IPS-18a (cell line): ENCODE data around the gene MUC2.

Source experiments
- H3K27ac ChIP-seq: one replicate; pipeline ENCODE4 v1.5.1; 2013; ENCODE audit warnings: low read length
- H3K27me3 ChIP-seq: one replicate; pipeline ENCODE4 v1.6.1; 2013; ENCODE audit warnings: mild to moderate bottlenecking, low read length; ENCODE audit not compliant: control insufficient read depth, insufficient read depth
- H3K36me3 ChIP-seq: one replicate; pipeline ENCODE4 v1.6.1; 2013; ENCODE audit warnings: low read depth, low read length; ENCODE audit not compliant: control insufficient read depth
- H3K4me1 ChIP-seq: one replicate; pipeline ENCODE4 v1.6.1; 2013; ENCODE audit warnings: low read depth, low read length; ENCODE audit not compliant: control insufficient read depth
- H3K4me3 ChIP-seq: one replicate; pipeline ENCODE4 v1.5.1; 2013; ENCODE audit warnings: low read length
- H3K9ac ChIP-seq: one replicate; pipeline ENCODE4 v1.6.1; 2013; ENCODE audit warnings: mild to moderate bottlenecking, low read length, moderate library complexity
- H3K9me3 ChIP-seq: one replicate; pipeline ENCODE4 v1.6.1; 2013; ENCODE audit warnings: low read depth, low read length; ENCODE audit not compliant: control insufficient read depth

The MUC2 gene

DNA sequence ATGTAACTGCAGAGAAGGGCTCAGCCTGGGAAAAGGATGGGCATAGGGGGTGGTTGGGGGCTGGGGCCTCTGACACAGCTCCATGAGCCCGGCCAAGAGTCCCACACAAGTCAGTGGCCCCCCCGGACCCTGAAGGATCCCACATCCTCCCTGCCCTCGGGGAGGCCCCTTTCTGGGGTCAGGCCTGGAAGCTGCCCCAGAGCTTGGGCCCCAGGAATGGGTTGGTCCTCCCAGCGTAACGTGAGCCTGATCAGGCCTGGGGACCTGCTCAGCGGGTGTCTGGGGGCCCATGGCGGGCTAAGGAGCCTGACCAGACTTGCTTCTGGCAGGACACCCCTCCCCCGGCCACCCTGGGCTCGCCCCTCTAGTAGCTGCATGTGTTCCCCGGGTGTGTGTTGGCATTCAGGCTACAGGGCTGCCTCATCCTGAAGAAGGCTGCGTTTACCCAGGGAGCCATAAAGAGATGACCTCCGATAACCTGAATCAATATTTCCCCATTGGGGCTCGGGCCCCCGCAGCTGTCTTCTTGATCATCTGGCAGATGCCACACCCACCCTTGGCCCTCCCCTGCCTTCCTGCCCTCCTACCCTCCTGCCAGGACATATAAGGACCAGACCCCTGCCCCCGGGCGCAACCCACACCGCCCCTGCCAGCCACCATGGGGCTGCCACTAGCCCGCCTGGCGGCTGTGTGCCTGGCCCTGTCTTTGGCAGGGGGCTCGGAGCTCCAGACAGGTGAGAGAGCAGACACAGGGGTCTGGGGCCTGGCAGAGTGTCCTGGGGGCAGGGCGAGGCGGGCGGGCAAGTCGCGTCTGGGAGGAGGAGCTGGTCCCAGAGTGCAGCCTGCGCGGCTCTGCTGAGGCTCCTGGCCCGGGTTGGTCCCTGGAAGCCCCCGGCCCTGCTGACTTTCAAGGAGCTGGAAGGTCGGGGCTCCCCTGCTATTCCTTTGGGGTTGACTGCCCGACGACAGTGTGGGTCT lies at the start of gene MUC2:
Gene MUC2, plus strand, starts transcription at position 631 of the 978 bp plus-strand sequence.
- no peaks in the 10 kb centered on the region for H3K9me3 ChIP-seq
- no peaks in the 10 kb centered on the region for H3K27me3 ChIP-seq
- H3K9ac ChIP-seq = no peak within 1 kb of the TSS
- H3K4me1 ChIP-seq = no peaks in the 10 kb centered on the region
- H3K36me3 ChIP-seq = no peaks in the 10 kb centered on the region
- no peak within 1 kb of the TSS for H3K4me3 ChIP-seq
- H3K27ac ChIP-seq = no peak within 1 kb of the TSS

DNA sequence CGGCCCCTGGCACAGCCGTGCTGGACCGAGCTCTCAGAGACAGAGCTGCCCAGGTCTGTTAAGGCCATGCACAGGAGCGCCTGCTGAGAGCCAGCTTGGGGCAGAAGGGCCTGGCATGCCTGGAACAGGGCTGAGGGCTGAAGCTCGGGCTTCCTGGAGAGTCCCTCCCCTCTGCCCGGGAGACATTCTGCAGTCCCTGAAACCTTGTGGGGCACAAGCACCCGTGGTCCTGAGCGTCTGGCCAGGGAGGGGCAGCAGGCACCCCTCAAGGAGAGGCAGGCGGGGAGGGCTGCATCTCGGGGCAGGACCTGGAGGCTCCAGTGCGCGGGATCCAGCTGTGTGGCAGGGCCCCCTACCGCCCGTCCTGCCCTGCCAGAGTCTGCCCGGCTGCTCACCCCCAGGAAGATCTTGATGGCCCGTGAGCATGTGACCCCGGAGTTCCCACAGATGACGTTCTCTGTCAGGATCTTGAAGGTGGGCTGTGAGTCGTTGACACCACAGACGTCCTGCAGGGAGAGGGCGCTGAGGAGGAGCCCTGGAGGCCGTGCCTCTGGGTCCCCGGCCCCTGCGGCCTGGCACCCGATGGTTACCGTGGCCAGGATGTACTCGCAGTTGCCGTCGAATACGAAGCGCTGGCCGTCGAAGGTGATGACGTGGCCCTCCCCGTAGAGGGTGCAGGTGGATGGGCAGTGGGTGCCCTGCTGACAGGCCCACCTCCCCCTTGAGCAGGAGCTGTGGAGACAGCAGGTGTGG lies 49.1 kb upstream of the MUC2 start:
- H3K27me3 ChIP-seq = no peaks in the 10 kb centered on the region
- no peaks in the 10 kb centered on the region for H3K36me3 ChIP-seq
- H3K9ac ChIP-seq = no peak overlapping the region
- no peak overlapping the region for H3K27ac ChIP-seq
- no peak overlapping the region for H3K4me3 ChIP-seq
- no peaks in the 10 kb centered on the region for H3K4me1 ChIP-seq
- no peaks in the 10 kb centered on the region for H3K9me3 ChIP-seq

GRCh38 chr11:1026163-1026450 lies 48.6 kb upstream of the MUC2 start:
- Histone ChIP-seq H3K4me1 (no peaks in the 10 kb centered on the region), H3K4me3 (no peak overlapping the region), H3K36me3 (no peaks in the 10 kb centered on the region), H3K9ac (no peak overlapping the region), H3K9me3 (no peaks in the 10 kb centered on the region), H3K27me3 (no peaks in the 10 kb centered on the region), H3K27ac (no peak overlapping the region)

DNA sequence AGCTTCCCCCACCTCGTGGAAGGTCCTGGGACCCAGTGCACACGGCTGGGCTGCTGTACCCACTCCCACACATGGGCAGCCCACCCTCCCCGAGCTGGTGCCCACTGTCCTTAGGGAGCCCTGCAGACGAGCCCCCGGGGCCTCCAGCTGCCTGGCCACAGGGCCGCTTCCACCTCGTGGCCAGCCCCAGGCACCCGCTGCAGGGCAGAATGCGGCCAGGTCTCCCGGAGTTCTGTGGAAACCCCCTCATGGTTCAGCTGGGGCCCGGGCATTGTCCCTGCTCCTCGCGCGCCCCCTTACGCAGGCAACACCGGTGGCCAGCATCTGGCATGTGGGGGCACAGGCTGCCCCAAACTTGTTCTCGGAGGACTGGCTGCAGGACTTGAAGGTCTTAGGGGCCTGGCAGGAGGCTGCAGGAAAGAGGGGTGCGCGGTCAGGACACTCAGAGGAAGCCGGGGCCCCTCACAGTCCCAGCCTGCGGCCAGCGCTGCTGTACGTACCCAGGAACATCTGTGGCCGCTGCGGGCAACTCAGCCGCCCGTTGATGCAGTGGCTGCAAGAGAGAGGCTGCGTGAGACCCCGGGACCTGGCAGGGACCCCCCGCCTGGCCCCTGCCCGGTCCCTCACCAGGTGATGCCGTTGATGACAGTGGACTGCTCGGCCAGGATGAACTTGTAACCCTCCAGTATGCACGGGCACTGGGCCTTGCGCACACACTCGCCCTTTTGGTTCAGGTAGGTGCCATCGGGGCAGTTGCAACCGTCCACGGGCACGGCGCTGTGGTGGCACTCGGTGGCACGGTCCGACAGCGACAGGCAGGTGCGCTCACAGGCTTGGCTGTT lies 47.8 kb upstream of the MUC2 start:
- no peaks in the 10 kb centered on the region for H3K9me3 ChIP-seq
- no peak overlapping the region for H3K27ac ChIP-seq
- H3K27me3 ChIP-seq = no peaks in the 10 kb centered on the region
- no peaks in the 10 kb centered on the region for H3K36me3 ChIP-seq
- H3K9ac ChIP-seq = no peak overlapping the region
- H3K4me3 ChIP-seq = no peak overlapping the region
- no peaks in the 10 kb centered on the region for H3K4me1 ChIP-seq

DNA sequence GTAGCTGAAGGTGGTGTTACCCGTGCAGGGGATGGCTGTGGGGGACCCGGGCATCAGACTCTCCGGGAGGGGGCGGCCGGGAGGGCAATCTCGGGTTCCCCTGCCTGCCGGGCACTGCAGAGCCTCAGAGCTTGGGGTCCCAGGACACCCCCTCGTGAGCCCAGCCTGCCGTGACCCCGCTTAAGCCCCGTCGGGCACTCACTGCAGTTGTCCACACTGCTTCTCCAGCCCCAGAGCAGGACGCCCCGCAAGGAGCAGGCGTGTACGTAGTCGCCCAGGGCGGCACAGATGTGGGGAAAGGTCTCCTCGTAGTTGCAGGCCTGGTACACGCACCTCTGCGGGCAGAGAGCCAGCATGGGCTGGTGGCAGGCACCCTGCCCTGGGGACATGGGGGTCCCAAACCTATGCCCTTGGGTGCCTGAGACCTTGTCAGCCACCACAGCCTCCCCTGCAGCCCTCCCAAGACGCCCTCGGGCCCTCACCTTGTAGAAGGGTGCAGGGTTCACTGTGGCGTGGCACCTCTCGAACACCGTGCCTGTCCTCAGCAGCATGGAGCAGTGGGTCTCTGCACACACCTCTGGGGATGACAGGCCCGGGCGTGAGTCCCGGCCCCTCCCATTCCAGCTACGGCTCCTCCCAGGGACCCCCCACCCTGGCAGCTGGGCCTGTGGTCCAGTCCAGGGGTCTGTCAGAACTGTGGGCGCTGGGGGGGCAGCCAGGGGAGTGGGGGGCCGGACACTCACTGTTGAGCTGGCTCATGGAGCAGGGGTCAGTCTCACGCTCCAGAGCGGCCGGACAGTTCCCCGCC lies 47.0 kb upstream of the MUC2 start:
- no peak overlapping the region for H3K4me3 ChIP-seq
- no peaks in the 10 kb centered on the region for H3K9me3 ChIP-seq
- no peak overlapping the region for H3K9ac ChIP-seq
- H3K27ac ChIP-seq = no peak overlapping the region
- no peaks in the 10 kb centered on the region for H3K27me3 ChIP-seq
- no peaks in the 10 kb centered on the region for H3K4me1 ChIP-seq
- H3K36me3 ChIP-seq = no peaks in the 10 kb centered on the region

DNA sequence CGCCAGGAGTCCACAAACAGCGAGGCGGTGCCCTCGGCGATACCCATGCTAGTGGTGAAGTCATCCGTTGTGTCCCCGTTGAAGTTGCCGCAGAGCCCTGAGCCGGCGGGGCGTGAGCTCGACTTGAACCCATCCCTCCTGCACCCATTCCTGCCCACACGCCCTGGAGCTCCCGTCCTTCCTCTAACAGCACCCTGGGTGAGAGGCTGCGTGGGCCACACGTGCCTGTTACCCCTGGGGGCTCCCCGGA lies 46.5 kb upstream of the MUC2 start:
- Histone ChIP-seq H3K4me3 (no peak overlapping the region), H3K27ac (no peak overlapping the region), H3K36me3 (no peaks in the 10 kb centered on the region), H3K27me3 (no peaks in the 10 kb centered on the region), H3K9ac (no peak overlapping the region), H3K9me3 (no peaks in the 10 kb centered on the region), H3K4me1 (no peaks in the 10 kb centered on the region)

DNA sequence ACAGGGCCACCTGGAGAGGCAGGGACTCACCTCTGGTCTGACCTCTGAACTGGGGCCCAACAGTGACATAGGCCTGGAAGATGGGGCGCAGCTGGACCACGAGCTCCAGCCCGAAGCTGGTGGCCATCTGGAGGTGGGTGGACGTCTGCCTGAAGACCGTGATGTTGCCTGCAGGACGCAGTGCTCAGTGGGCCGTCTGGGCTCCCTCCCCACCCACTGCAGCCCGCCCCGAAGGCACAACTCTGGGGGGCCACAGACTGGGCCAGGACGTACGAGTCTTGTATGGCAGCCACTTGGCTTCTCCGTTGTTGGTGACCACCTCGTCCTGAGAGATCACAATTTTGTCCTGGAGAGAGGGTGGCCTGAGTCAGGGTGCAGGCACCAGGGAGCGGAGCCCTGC lies 46.1 kb upstream of the MUC2 start:
- Histone ChIP-seq H3K27me3 (no peaks in the 10 kb centered on the region), H3K4me3 (no peak overlapping the region), H3K36me3 (no peaks in the 10 kb centered on the region), H3K9ac (no peak overlapping the region), H3K27ac (no peak overlapping the region), H3K9me3 (no peaks in the 10 kb centered on the region), H3K4me1 (no peaks in the 10 kb centered on the region)

GRCh38 chr11:1029051-1029450 lies 45.6 kb upstream of the MUC2 start:
- no peak overlapping the region for H3K27ac ChIP-seq
- H3K9me3 ChIP-seq = no peaks in the 10 kb centered on the region
- H3K27me3 ChIP-seq = no peaks in the 10 kb centered on the region
- no peaks in the 10 kb centered on the region for H3K36me3 ChIP-seq
- no peak overlapping the region for H3K4me3 ChIP-seq
- H3K4me1 ChIP-seq = no peaks in the 10 kb centered on the region
- no peak overlapping the region for H3K9ac ChIP-seq

GRCh38 chr11:1029654-1030053 lies 45.0 kb upstream of the MUC2 start:
- H3K9ac ChIP-seq = no peak overlapping the region
- no peaks in the 10 kb centered on the region for H3K36me3 ChIP-seq
- H3K9me3 ChIP-seq = no peaks in the 10 kb centered on the region
- no peak overlapping the region for H3K27ac ChIP-seq
- no peaks in the 10 kb centered on the region for H3K4me1 ChIP-seq
- H3K27me3 ChIP-seq = no peaks in the 10 kb centered on the region
- no peak overlapping the region for H3K4me3 ChIP-seq

- Histone ChIP-seq H3K9me3 (no peaks in the 10 kb centered on the region), H3K4me3 (no peak overlapping the region), H3K27me3 (no peaks in the 10 kb centered on the region), H3K36me3 (no peaks in the 10 kb centered on the region), H3K4me1 (no peaks in the 10 kb centered on the region), H3K9ac (no peak overlapping the region), H3K27ac (no peak overlapping the region)
These were observed 44.6 kb upstream of the MUC2 start for GRCh38 chr11:1030086-1030485.

DNA sequence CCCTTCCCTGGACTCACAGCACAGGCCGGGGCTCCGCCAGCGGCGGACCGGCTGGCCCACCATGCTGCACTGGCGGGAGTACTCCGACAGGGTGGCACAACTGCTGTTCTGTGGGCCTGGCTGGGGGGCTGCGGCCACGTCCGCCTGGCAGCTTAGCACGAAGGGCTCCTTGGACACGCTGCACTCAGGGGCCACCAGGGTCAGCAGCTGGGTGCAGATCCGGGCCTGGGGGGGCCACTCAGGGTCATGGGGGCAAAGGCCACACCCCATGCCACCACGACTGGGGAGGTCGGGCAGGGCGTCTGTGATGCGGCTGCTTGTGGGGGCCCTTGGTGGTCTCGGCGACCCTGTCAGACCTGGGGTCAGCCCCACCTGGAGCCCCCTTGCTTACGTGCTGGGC lies 44.1 kb upstream of the MUC2 start:
- H3K9ac ChIP-seq = no peak overlapping the region
- no peaks in the 10 kb centered on the region for H3K9me3 ChIP-seq
- no peak overlapping the region for H3K4me3 ChIP-seq
- H3K4me1 ChIP-seq = no peaks in the 10 kb centered on the region
- no peak overlapping the region for H3K27ac ChIP-seq
- H3K36me3 ChIP-seq = no peaks in the 10 kb centered on the region
- no peaks in the 10 kb centered on the region for H3K27me3 ChIP-seq
